HEK293 (cell line): ENCODE data around the gene DNER.

ENCODE experiments used
- CTCF ChIP-seq: fragments of 450-650 bp; formaldehyde crosslinking; IDR thresholded peaks from 2 replicates; pipeline ENCODE4 v1.5.1; 2016; ENCODE audit warnings: missing biosample characterization, missing genetic modification characterization
- HOXA7 ChIP-seq: sonication (generic); formaldehyde crosslinking; IDR thresholded peaks from 2 replicates; pipeline ENCODE4 v1.8.1; 2022; ENCODE audit warnings: missing genetic modification reagents, borderline replicate concordance
- MYNN ChIP-seq: fragments of 450-650 bp; formaldehyde crosslinking; IDR thresholded peaks from 2 replicates; pipeline ENCODE4 v1.5.1; 2016; ENCODE audit warnings: missing biosample characterization, missing genetic modification characterization, borderline replicate concordance
- ZBTB44 ChIP-seq: fragments of 450-650 bp; IDR thresholded peaks from 2 replicates; pipeline ENCODE4 v1.5.1; 2018; ENCODE audit warnings: missing biosample characterization, mild to moderate bottlenecking, missing genetic modification characterization
- ZNF274 ChIP-seq, 2 experiments: fragments of 200-500 bp in 1 of 2; fragments of 450-650 bp in 1 of 2; sonication (Bioruptor generic) in 1 of 2; formaldehyde crosslinking in 1 of 2; IDR thresholded peaks; 2 replicates each; pipeline versions ENCODE4 v1.5.1 to v1.6.1; 2014 to 2016; ENCODE audit warnings: borderline replicate concordance in 1 of 2, inconsistent platforms in 1 of 2, low read length in 1 of 2, missing biosample characterization in 1 of 2, missing genetic modification characterization in 1 of 2
- ZSCAN30 ChIP-seq: fragments of 450-650 bp; IDR thresholded peaks from 2 replicates; pipeline ENCODE4 v1.5.1; 2018; ENCODE audit warnings: missing biosample characterization, mild to moderate bottlenecking, missing genetic modification characterization, moderate library complexity

- no peak for TF ChIP-seq MYNN (tag by site-specific recombination)
- no peak for TF ChIP-seq CTCF (tag by site-specific recombination)
- TF ChIP-seq ZNF274 (IDR thresholded peaks at IDR 0.05; ENCODE audit: low read length): no peak
- TF ChIP-seq ZNF274 (tag by site-specific recombination; IDR thresholded peaks at IDR 0.05; ENCODE audit: borderline replicate concordance): no peak
- TF ChIP-seq ZSCAN30 (tag by site-specific recombination): no peak
- TF ChIP-seq HOXA7 (CRISPR knock-in tag): no peak
- TF ChIP-seq ZBTB44: no peak
Observed at GRCh38 chr2:229601936-229602335, 112.4 kb downstream of the DNER start.
